NCI-H1694 (cell line): Measurements from ENCODE around the gene TBC1D19.

Experiments used
- DNase-seq: peaks from one replicate; lab custom pipeline; 2025; lab: John Stamatoyannopoulos, UW

The TBC1D19 gene

GRCh38 chr4:26732356-26732755 lies 148.5 kb downstream of the TBC1D19 start:
- no peak for DNase-seq

- DNase-seq = no peak
Measured at GRCh38 chr4:26736621-26737020, 152.7 kb downstream of the TBC1D19 start.

- no peak for DNase-seq
Measured at GRCh38 chr4:26737385-26737784, 153.5 kb downstream of the TBC1D19 start.

- no peak for DNase-seq
Measured at GRCh38 chr4:26741491-26741871, 157.6 kb downstream of the TBC1D19 start.

- DNase-seq = no peak
Measured at GRCh38 chr4:26746802-26747213, 162.9 kb downstream of the TBC1D19 start.

- no peak for DNase-seq
Measured at GRCh38 chr4:26748811-26749210, 164.9 kb downstream of the TBC1D19 start.

- no peak for DNase-seq
Measured at GRCh38 chr4:26749867-26750266, 166.0 kb downstream of the TBC1D19 start.

- DNase-seq = no peak
Measured at GRCh38 chr4:26751004-26751403, 167.1 kb downstream of the TBC1D19 start.

- DNase-seq = no peak
Measured at GRCh38 chr4:26751838-26752237, 168.0 kb downstream of the TBC1D19 start.

- DNase-seq = no peak
Measured at GRCh38 chr4:26753187-26753586, 169.3 kb downstream of the TBC1D19 start.

GRCh38 chr4:26753617-26754016 lies 169.7 kb downstream of the TBC1D19 start:
- no peak for DNase-seq

- no peak for DNase-seq
Measured at GRCh38 chr4:26757751-26758150, 173.9 kb downstream of the TBC1D19 start.

- DNase-seq = no peak
Measured at GRCh38 chr4:26758899-26759298, 175.0 kb downstream of the TBC1D19 start.

- no peak for DNase-seq
Measured at GRCh38 chr4:26762650-26763049, 178.8 kb downstream of the TBC1D19 start.

GRCh38 chr4:26763063-26763462 lies 179.2 kb downstream of the TBC1D19 start:
- DNase-seq = no peak

- DNase-seq = no peak
Measured at GRCh38 chr4:26763648-26764047, 179.8 kb downstream of the TBC1D19 start.

- DNase-seq = no peak
Measured at GRCh38 chr4:26764231-26764630, 180.3 kb downstream of the TBC1D19 start.

GRCh38 chr4:26765515-26765914 lies 181.6 kb downstream of the TBC1D19 start:
- no peak for DNase-seq

- DNase-seq = no peak
Measured at GRCh38 chr4:26766141-26766540, 182.3 kb downstream of the TBC1D19 start.

- no peak for DNase-seq
Measured at GRCh38 chr4:26772096-26772873, 188.4 kb downstream of the TBC1D19 start.

- no peak for DNase-seq
Measured at GRCh38 chr4:26779224-26779623, 195.3 kb downstream of the TBC1D19 start.

GRCh38 chr4:26779674-26780073 lies 195.8 kb downstream of the TBC1D19 start:
- peak; percentile 42 for DNase-seq

- no peak for DNase-seq
Measured at GRCh38 chr4:26780539-26780938, 196.7 kb downstream of the TBC1D19 start.

- no peak for DNase-seq
Measured at GRCh38 chr4:26782168-26782829, 198.4 kb downstream of the TBC1D19 start.
